ENCODE measurements around the gene TNFSF15. TPM values are rescaled to one million over a fixed set of nuclear protein-coding genes. Genes with fewer than 3 reads are reported as not detected.

The TNFSF15 gene
- total RNA-seq, 6 donors from 2014 or later: 1.4 to 11.0 (median 5.6) TPM

GRCh38 chr9:114852050-114852594, 46.3 kb upstream of the TNFSF15 start:
- TF ChIP-seq EP300 (IDR thresholded peaks at IDR 0.05) (no peak), POLR2AphosphoS5 (IDR thresholded peaks at IDR 0.05) (peak in 1 of 2 donors; percentile 22), POLR2A (IDR thresholded peaks at IDR 0.05) (no peak), CTCF (IDR thresholded peaks at IDR 0.05) (no peak)
- Histone ChIP-seq H3K27me3 (no peaks in the 10 kb centered on the region), H3K4me3 (no peak overlapping the region), H3K4me1 (peaks cover 4 to 28% (median 12%) of the 10 kb centered on the region in 4 donors), H3K27ac (peak overlapping the region in 3 of 4 donors; percentile 42 to 54 (median 46)), H3K36me3 (no peaks in the 10 kb centered on the region), H3K9me3 (no peaks in the 10 kb centered on the region)
- WGBS, 2 donors: 13 to 40% methylated on average over 4 of the region's 4 CpGs
- ATAC-seq (ENCODE audit: low FRiP score in 2 of 2): peak; percentile 63 to 83
- peak in 1 of 2 donors; percentile 68 for DNase-seq

- no peak for ATAC-seq (ENCODE audit: low FRiP score in 2 of 2)
- DNase-seq: no peak
- WGBS, 2 donors: 51 to 56% methylated on average over 3 of the region's 3 CpGs
- Histone ChIP-seq H3K36me3 (no peaks in the 10 kb centered on the region), H3K4me3 (no peak overlapping the region), H3K4me1 (peaks cover 4 to 28% (median 12%) of the 10 kb centered on the region in 4 donors), H3K27ac (no peak overlapping the region), H3K9me3 (no peaks in the 10 kb centered on the region), H3K27me3 (no peaks in the 10 kb centered on the region)
- no peak for TF ChIP-seq POLR2A (IDR thresholded peaks at IDR 0.05)
Measured at GRCh38 chr9:114851306-114851705, 45.5 kb upstream of the TNFSF15 start.

- Histone ChIP-seq H3K27me3 (no peaks in the 10 kb centered on the region), H3K4me3 (no peak overlapping the region), H3K27ac (no peak overlapping the region), H3K36me3 (no peaks in the 10 kb centered on the region), H3K4me1 (peaks cover 4 to 28% (median 12%) of the 10 kb centered on the region in 4 donors), H3K9me3 (no peaks in the 10 kb centered on the region)
- TF ChIP-seq POLR2A (IDR thresholded peaks at IDR 0.05) (no peak), CTCF (IDR thresholded peaks at IDR 0.05) (no peak), EP300 (IDR thresholded peaks at IDR 0.05) (no peak), POLR2AphosphoS5 (IDR thresholded peaks at IDR 0.05) (no peak)
- WGBS, 2 donors: 47 to 51% methylated on average over 2 of the region's 2 CpGs
- ATAC-seq (ENCODE audit: low FRiP score in 2 of 2) (no peak), DNase-seq (no peak)
Measured at GRCh38 chr9:114850871-114851270, 45.0 kb upstream of the TNFSF15 start.

- ATAC-seq (ENCODE audit: low FRiP score in 2 of 2) (no peak), DNase-seq (no peak)
- H3K27ac ChIP-seq: no peak overlapping the region
- peaks cover 4 to 28% (median 12%) of the 10 kb centered on the region in 4 donors for H3K4me1 ChIP-seq
- 72 to 85% methylated on average over 2 of the region's 2 CpGs for WGBS, 2 donors
- TF ChIP-seq POLR2AphosphoS5 (IDR thresholded peaks at IDR 0.05) (no peak), POLR2A (IDR thresholded peaks at IDR 0.05) (no peak), EP300 (IDR thresholded peaks at IDR 0.05) (no peak), CTCF (IDR thresholded peaks at IDR 0.05) (no peak)
- no peaks in the 10 kb centered on the region for H3K27me3 ChIP-seq
- H3K36me3 ChIP-seq: no peaks in the 10 kb centered on the region
- no peaks in the 10 kb centered on the region for H3K9me3 ChIP-seq
- no peak overlapping the region for H3K4me3 ChIP-seq
Measured at GRCh38 chr9:114849450-114849849, 43.6 kb upstream of the TNFSF15 start.

GRCh38 chr9:114847492-114848417, 41.9 kb upstream of the TNFSF15 start:
- H3K4me3 ChIP-seq: no peak overlapping the region
- 94 to 96% methylated on average over 4 of the region's 4 CpGs for WGBS, 2 donors

More at GRCh38 chr9:114847492-114848417, 41.9 kb upstream of the TNFSF15 start:
- H3K36me3 ChIP-seq: no peaks in the 10 kb centered on the region
- no peaks in the 10 kb centered on the region for H3K9me3 ChIP-seq
- TF ChIP-seq CTCF (IDR thresholded peaks at IDR 0.05): no peak
- no peak for TF ChIP-seq POLR2A (IDR thresholded peaks at IDR 0.05)
- peaks cover 4 to 28% (median 11%) of the 10 kb centered on the region in 4 donors for H3K4me1 ChIP-seq
- no peak for ATAC-seq (ENCODE audit: low FRiP score in 2 of 2)
- H3K27ac ChIP-seq: no peak overlapping the region
- no peaks in the 10 kb centered on the region for H3K27me3 ChIP-seq
- no peak for DNase-seq
